Uterus (tissue), 2 donors: ENCODE results near the gene SHISA6.

ENCODE experiments used
- CTCF ChIP-seq, 4 experiments: fragments of 200-600 bp in 2 of 4; fragments of 450-650 bp in 2 of 4; sonication (generic) in 2 of 4; IDR thresholded peaks; one replicate each; pipeline ENCODE4 v1.5.1; 2016 to 2019; ENCODE audit warnings: antibody characterized with exemption in 4 of 4, mild to moderate bottlenecking in 2 of 4, moderate library complexity in 1 of 4
- POLR2A ChIP-seq, 2 donors: fragments of 450-650 bp; IDR thresholded peaks; one replicate each; pipeline ENCODE4 v1.6.1; 2016; ENCODE audit warnings: antibody characterized with exemption in 2 of 2, mild to moderate bottlenecking in 1 of 2, moderate library complexity in 1 of 2

DNA sequence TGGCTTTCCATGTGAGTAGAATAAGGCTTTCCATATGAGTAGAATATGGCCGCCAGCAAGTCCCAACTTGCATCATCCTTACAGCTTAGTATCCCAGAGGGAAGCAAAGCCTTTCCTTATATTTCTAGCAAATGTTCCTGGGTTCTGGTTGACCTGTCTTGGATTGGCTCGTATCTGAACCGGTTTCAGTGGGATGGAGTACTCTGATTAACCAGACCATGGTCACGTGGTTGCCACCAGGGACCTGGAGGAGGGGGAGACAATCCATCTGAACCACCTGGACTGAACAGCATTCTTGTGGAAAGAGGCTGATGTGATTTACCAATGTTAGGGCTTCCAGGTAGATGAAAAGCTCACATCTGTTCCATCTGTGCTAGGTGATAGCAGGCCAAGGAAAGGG, 89.0 kb downstream of the SHISA6 start:
- no peak for TF ChIP-seq POLR2A (IDR thresholded peaks at IDR 0.05)
- no peak for TF ChIP-seq CTCF (IDR thresholded peaks at IDR 0.05)
